HEK293 (cell line): Measurements from ENCODE around the gene ITPR2.
A peak's percentile ranks its signal among the peaks of the same experiment; 100 is the strongest.

Source experiments
- CTCF ChIA-PET: fragments of 350-600 bp; formaldehyde crosslinking; extraction: SDS; loops from one replicate; lab custom pipeline; 2021; ENCODE audit warnings: antibody characterized with exemption; lab: Yijun Ruan, JAX
- POLR2A ChIA-PET: fragments of 300-600 bp; formaldehyde crosslinking; extraction: SDS; loops from one replicate; lab custom pipeline; 2020; ENCODE audit warnings: antibody characterized with exemption, inconsistent platforms; lab: Yijun Ruan, JAX
- H3K27ac ChIP-seq: fragments of 200-500 bp; sonication (Bioruptor generic); 2 replicates; pipeline ENCODE4 v1.5.1; 2014; ENCODE audit warnings: low read depth, low read length, control low read depth, inconsistent platforms; ENCODE audit errors: extremely low read depth
- H3K36me3 ChIP-seq, 2 experiments: fragments of 200-500 bp in 1 of 2; sonication (Bioruptor generic) in 1 of 2; 1 replicate in 1 of 2; 2 replicates in 1 of 2; pipeline ENCODE4 v1.5.1; 2014 to 2017; ENCODE audit warnings: inconsistent platforms in 2 of 2, low read length in 2 of 2; ENCODE audit not compliant: control insufficient read depth in 2 of 2, insufficient read depth in 1 of 2
- H3K4me1 ChIP-seq: fragments of 200-500 bp; sonication (Bioruptor generic); 2 replicates; pipeline ENCODE4 v1.5.1; 2014; ENCODE audit warnings: mild to moderate bottlenecking, low read length, inconsistent platforms; ENCODE audit not compliant: control insufficient read depth, insufficient read depth
- H3K4me3 ChIP-seq: 2 replicates; pipeline ENCODE4 v1.5.1; 2011; ENCODE audit warnings: low read depth, mild to moderate bottlenecking, control low read depth, low read length, moderate library complexity
- H3K9me3 ChIP-seq: fragments of 200-500 bp; sonication (Bioruptor generic); 2 replicates; pipeline ENCODE4 v1.5.1; 2014; ENCODE audit warnings: low read depth, low read length, inconsistent platforms; ENCODE audit not compliant: control insufficient read depth, insufficient read depth
- CTCF ChIP-seq: fragments of 450-650 bp; formaldehyde crosslinking; IDR thresholded peaks from 2 replicates; pipeline ENCODE4 v1.5.1; 2016; ENCODE audit warnings: missing biosample characterization, missing genetic modification characterization
- KLF9 ChIP-seq: fragments of 450-650 bp; formaldehyde crosslinking; IDR thresholded peaks from 2 replicates; pipeline ENCODE4 v1.5.1; 2016; ENCODE audit warnings: missing biosample characterization, missing genetic modification characterization, low read depth
- SP3 ChIP-seq: fragments of 450-650 bp; formaldehyde crosslinking; IDR thresholded peaks from 2 replicates; pipeline ENCODE4 v1.5.1; 2016; ENCODE audit warnings: missing biosample characterization, missing genetic modification characterization
- ZNF311 ChIP-seq: fragments of 450-650 bp; formaldehyde crosslinking; IDR thresholded peaks from 2 replicates; pipeline ENCODE4 v1.5.1; 2017; ENCODE audit warnings: missing biosample characterization, missing genetic modification characterization, borderline replicate concordance
- ZNF433 ChIP-seq: fragments of 450-650 bp; formaldehyde crosslinking; IDR thresholded peaks from 2 replicates; pipeline ENCODE4 v1.5.1; 2016; ENCODE audit warnings: missing biosample characterization, missing genetic modification characterization, low read depth
- ZNF48 ChIP-seq: fragments of 450-650 bp; formaldehyde crosslinking; IDR thresholded peaks from 2 replicates; pipeline ENCODE4 v1.5.1; 2016; ENCODE audit warnings: missing biosample characterization, missing genetic modification characterization
- ZNF510 ChIP-seq: fragments of 450-650 bp; formaldehyde crosslinking; IDR thresholded peaks from 2 replicates; pipeline ENCODE4 v1.5.1; 2018; ENCODE audit warnings: mild to moderate bottlenecking, missing genetic modification characterization, missing biosample characterization; ENCODE audit not compliant: insufficient replicate concordance
- ZNF514 ChIP-seq: fragments of 450-650 bp; formaldehyde crosslinking; IDR thresholded peaks from 2 replicates; pipeline ENCODE4 v1.5.1; 2016; ENCODE audit warnings: missing biosample characterization, missing genetic modification characterization
- ZNF639 ChIP-seq: fragments of 450-650 bp; formaldehyde crosslinking; IDR thresholded peaks from 2 replicates; pipeline ENCODE4 v1.5.1; 2016; ENCODE audit warnings: missing biosample characterization, missing genetic modification characterization
- ZNF664 ChIP-seq: fragments of 450-650 bp; formaldehyde crosslinking; IDR thresholded peaks from 2 replicates; pipeline ENCODE4 v1.5.1; 2016; ENCODE audit warnings: missing biosample characterization, missing genetic modification characterization
- TF ChIP-seq, protein P1 (sequence below): fragments of 450-650 bp; formaldehyde crosslinking; IDR thresholded peaks from 2 replicates; pipeline ENCODE4 v1.5.1; 2016; ENCODE audit warnings: missing biosample characterization, missing genetic modification characterization
- TF ChIP-seq, protein P2 (sequence below): fragments of 450-650 bp; formaldehyde crosslinking; IDR thresholded peaks from 2 replicates; pipeline ENCODE4 v1.5.1; 2017; ENCODE audit warnings: missing biosample characterization, mild to moderate bottlenecking, missing genetic modification characterization, moderate library complexity

Gene ITPR2

DNA sequence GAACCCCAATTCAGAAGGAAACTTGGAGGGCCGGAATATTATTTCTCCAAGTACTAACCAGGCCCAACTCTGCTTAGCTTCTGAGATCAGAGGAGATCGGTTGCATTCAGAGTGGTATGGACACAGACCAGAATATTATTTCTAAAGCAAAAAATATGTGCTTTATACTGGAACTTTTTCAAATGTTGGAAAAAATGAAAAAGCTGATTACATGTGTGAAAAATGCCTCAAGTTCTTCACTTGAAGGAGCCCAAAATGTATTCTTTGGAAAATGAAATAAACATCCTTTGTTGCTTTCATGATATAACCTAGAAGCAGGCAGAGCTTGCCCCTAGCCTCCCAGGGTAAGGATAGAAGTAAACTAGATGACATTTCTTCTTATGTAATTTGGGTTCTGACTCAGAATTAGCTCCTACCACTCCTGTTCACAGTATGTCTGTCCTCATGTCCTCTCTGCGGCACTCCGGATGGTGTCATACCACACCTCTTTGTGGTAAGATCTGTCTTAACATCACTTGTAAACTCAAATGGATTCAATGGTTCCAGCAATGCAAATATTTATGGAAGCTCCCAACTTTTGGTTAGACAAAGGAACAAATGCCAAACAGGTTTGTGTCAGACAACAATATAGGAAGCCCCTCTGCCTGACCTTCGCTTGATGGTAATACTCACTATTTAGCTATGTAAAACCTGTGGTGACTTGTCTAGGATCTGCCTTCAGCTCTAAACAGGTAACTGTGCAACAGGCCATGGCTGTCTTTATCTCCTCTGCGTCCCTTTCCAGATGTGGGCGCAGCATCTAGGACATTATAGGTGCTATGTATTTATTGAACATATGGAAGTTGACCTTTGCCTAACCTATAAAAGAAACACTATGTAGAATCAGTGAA, 459.1 kb downstream of the ITPR2 start:
- ChIA-PET CTCF (no interaction called here), POLR2A (no interaction called here)
- no peak overlapping the region for H3K27ac ChIP-seq
- H3K4me1 ChIP-seq = no peaks in the 10 kb centered on the region
- H3K36me3 ChIP-seq = no peaks in the 10 kb centered on the region; a peak in 1 of 3 replicates
- H3K9me3 ChIP-seq = no peaks in the 10 kb centered on the region
- no peak overlapping the region for H3K4me3 ChIP-seq
- TF ChIP-seq, protein P1, sequence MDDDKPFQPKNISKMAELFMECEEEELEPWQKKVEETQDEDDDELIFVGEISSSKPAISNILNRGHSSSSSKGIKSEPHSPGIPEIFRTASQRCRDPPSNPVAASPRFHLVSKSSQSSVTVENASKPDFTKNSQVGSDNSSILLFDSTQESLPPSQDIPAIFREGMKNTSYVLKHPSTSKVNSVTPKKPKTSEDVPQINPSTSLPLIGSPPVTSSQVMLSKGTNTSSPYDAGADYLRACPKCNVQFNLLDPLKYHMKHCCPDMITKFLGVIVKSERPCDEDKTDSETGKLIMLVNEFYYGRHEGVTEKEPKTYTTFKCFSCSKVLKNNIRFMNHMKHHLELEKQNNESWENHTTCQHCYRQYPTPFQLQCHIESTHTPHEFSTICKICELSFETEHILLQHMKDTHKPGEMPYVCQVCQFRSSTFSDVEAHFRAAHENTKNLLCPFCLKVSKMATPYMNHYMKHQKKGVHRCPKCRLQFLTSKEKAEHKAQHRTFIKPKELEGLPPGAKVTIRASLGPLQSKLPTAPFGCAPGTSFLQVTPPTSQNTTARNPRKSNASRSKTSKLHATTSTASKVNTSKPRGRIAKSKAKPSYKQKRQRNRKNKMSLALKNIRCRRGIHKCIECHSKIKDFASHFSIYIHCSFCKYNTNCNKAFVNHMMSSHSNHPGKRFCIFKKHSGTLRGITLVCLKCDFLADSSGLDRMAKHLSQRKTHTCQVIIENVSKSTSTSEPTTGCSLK (tag by site-specific recombination) = no peak
- TF ChIP-seq ZNF48 = no peak

GRCh38 chr12:26372866-26373265, 460.1 kb downstream of the ITPR2 start:
- Histone ChIP-seq H3K4me1 (no peaks in the 10 kb centered on the region), H3K36me3 (no peaks in the 10 kb centered on the region; a peak in 1 of 3 replicates), H3K4me3 (no peak overlapping the region), H3K27ac (no peak overlapping the region), H3K9me3 (no peaks in the 10 kb centered on the region)
- ChIA-PET POLR2A (no interaction called here), CTCF (no interaction called here)
- TF ChIP-seq ZNF433 = no peak
- TF ChIP-seq ZNF510 (tag by site-specific recombination) = no peak
- no peak for TF ChIP-seq ZNF311 (tag by site-specific recombination)
- TF ChIP-seq, protein P2, sequence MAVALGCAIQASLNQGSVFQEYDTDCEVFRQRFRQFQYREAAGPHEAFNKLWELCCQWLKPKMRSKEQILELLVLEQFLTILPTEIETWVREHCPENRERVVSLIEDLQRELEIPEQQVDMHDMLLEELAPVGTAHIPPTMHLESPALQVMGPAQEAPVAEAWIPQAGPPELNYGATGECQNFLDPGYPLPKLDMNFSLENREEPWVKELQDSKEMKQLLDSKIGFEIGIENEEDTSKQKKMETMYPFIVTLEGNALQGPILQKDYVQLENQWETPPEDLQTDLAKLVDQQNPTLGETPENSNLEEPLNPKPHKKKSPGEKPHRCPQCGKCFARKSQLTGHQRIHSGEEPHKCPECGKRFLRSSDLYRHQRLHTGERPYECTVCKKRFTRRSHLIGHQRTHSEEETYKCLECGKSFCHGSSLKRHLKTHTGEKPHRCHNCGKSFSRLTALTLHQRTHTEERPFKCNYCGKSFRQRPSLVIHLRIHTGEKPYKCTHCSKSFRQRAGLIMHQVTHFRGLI (tag by site-specific recombination) = no peak
- no peak for TF ChIP-seq ZNF514 (tag by site-specific recombination)
- no peak for TF ChIP-seq KLF9 (tag by site-specific recombination)
- TF ChIP-seq ZNF639 (tag by site-specific recombination) = no peak
- TF ChIP-seq SP3 (tag by site-specific recombination) = no peak

DNA sequence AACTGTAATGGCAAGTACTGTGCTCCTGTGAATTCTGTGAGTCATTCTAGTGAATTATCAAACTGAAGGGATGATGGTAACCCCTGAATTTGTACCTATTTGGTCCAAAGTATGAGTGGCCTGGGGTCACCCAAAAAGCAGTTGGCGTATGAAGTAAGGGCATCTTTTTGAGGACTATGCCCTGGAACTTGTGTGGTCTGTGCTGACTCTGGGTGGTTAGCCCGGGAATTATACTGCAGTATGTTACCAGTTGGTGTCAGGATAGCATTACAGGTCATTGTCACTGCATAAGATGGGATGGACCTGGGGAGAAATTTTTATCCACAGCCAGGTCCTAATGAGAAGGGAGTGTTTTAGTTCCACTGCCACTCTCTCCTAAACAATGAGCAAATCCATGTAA, 462.9 kb downstream of the ITPR2 start:
- Histone ChIP-seq H3K36me3 (no peaks in the 10 kb centered on the region), H3K4me3 (no peak overlapping the region), H3K4me1 (no peaks in the 10 kb centered on the region), H3K27ac (no peak overlapping the region), H3K9me3 (no peaks in the 10 kb centered on the region)
- CTCF ChIA-PET = interaction anchor here (0.8 kb wide), 1 partner anchor 82 kb away, joined by 3 read pairs; no protein-coding TSS in a partner anchor
- TF ChIP-seq CTCF (tag by site-specific recombination) (0 out of 2 replicates have a peak, but pooled peaks have one; percentile 29), ZNF664 (tag by site-specific recombination) (no peak)
- POLR2A ChIA-PET = interaction anchor here (0.6 kb wide), 1 partner anchor 245 kb away, joined by 6 read pairs; the partner anchor contains the start of gene BHLHE41
